ENCODE data around the gene EID3. TPM values are rescaled to one million over a fixed set of nuclear protein-coding genes. Genes with fewer than 3 reads are reported as not detected.
"Not testable (repeated sequence)": the region's sequence is repeated elsewhere in the genome, so short reads cannot be mapped to it uniquely, and the experiment has no call there.

EID3 gene
- total RNA-seq, 3 donors from 2014 or later (not counting 1 experiment from before 2014, with no cell fraction given): 10.4 to 13.0 (median 12.7) TPM

GRCh38 chr12:104292872-104293794, 10.4 kb upstream of the EID3 start:
- TF ChIP-seq CTCF (IDR thresholded peaks at IDR 0.05): no peak
- H3K36me3 Mint-ChIP-seq: peaks cover 11% of the 10 kb centered on the region
- WGBS (ENCODE audit: insufficient coverage): 99% methylated on average over 10 of the region's 12 CpGs

GRCh38 chr12:104294158-104294859, 9.2 kb upstream of the EID3 start:
- H3K27me3 ChIP-seq (ENCODE audit: control insufficient read depth, insufficient read depth, low read length); H3K4me3 ChIP-seq (ENCODE audit: low read length); ATAC-seq; intact Hi-C loops (cut with micrococcal nuclease); H3K27me3 Mint-ChIP-seq (ENCODE audit: low read depth in 2 of 2); H3K4me3 Mint-ChIP-seq; H3K27ac ChIP-seq (ENCODE audit: low read length); H3K9me3 ChIP-seq (ENCODE audit: control insufficient read depth, insufficient read depth, low read length); H3K9me3 Mint-ChIP-seq; H3K27ac Mint-ChIP-seq: not testable (repeated sequence)
- DNase-seq: peak in 1 of 2 donors; percentile 20
- 90% methylated on average over 13 of the region's 17 CpGs for WGBS (ENCODE audit: insufficient coverage)
- Histone ChIP-seq H3K36me3 (ENCODE audit: control insufficient read depth, insufficient read depth, low read length) (peaks cover 16% of the 10 kb centered on the region), H3K4me1 (ENCODE audit: control insufficient read depth, insufficient read depth, low read length) (peaks cover 11% of the 10 kb centered on the region)
- Mint-ChIP-seq H3K36me3 (peaks cover 11% of the 10 kb centered on the region), H3K4me1 (peaks cover 38 to 45% of the 10 kb centered on the region in 2 donors)

More at GRCh38 chr12:104292872-104293794, 10.4 kb upstream of the EID3 start:
- Histone ChIP-seq H3K27me3 (ENCODE audit: control insufficient read depth, insufficient read depth, low read length) (no peaks in the 10 kb centered on the region), H3K36me3 (ENCODE audit: control insufficient read depth, insufficient read depth, low read length) (peaks cover 16% of the 10 kb centered on the region), H3K9me3 (ENCODE audit: control insufficient read depth, insufficient read depth, low read length) (no peaks in the 10 kb centered on the region), H3K27ac (ENCODE audit: low read length) (no peak overlapping the region), H3K4me3 (ENCODE audit: low read length) (no peak overlapping the region), H3K4me1 (ENCODE audit: control insufficient read depth, insufficient read depth, low read length) (peaks cover 16% of the 10 kb centered on the region)
- peaks cover 50 to 55% of the 10 kb centered on the region in 2 donors for H3K4me1 Mint-ChIP-seq
- intact Hi-C loops (cut with micrococcal nuclease): no loop called here
- H3K4me3 Mint-ChIP-seq: no peak overlapping the region
- H3K27ac Mint-ChIP-seq: peak overlapping the region in 1 of 2 donors; percentile 16
- no peaks in the 10 kb centered on the region for H3K9me3 Mint-ChIP-seq
- H3K27me3 Mint-ChIP-seq (ENCODE audit: low read depth in 2 of 2): no peaks in the 10 kb centered on the region
- DNase-seq (no peak), ATAC-seq (no peak)

GRCh38 chr12:104294927-104295668, 8.4 kb upstream of the EID3 start:
- Mint-ChIP-seq H3K27ac (no peak overlapping the region), H3K4me1 (peaks cover 37 to 43% of the 10 kb centered on the region in 2 donors), H3K27me3 (ENCODE audit: low read depth in 2 of 2) (no peaks in the 10 kb centered on the region), H3K9me3 (no peaks in the 10 kb centered on the region), H3K4me3 (no peak overlapping the region), H3K36me3 (peaks cover 11% of the 10 kb centered on the region)
- H3K4me3 ChIP-seq (ENCODE audit: low read length): no peak overlapping the region
- peaks cover 3% of the 10 kb centered on the region for H3K4me1 ChIP-seq (ENCODE audit: control insufficient read depth, insufficient read depth, low read length)
- ATAC-seq: no peak
- H3K27me3 ChIP-seq (ENCODE audit: control insufficient read depth, insufficient read depth, low read length): no peaks in the 10 kb centered on the region
- DNase-seq: no peak
- 86% methylated on average over 8 of the region's 9 CpGs for WGBS (ENCODE audit: insufficient coverage)
- TF ChIP-seq CTCF (IDR thresholded peaks at IDR 0.05): no peak
- no peak overlapping the region for H3K27ac ChIP-seq (ENCODE audit: low read length)
- H3K36me3 ChIP-seq (ENCODE audit: control insufficient read depth, insufficient read depth, low read length): peaks cover 16% of the 10 kb centered on the region
- intact Hi-C loops (cut with micrococcal nuclease): no loop called here
- no peaks in the 10 kb centered on the region for H3K9me3 ChIP-seq (ENCODE audit: control insufficient read depth, insufficient read depth, low read length)

All from natural killer cell (primary cell).